Jurkat, Clone E6-1 (cell line): ENCODE data around the gene UBE2E1. TPM values are rescaled to one million over a fixed set of nuclear protein-coding genes. Genes with fewer than 3 reads are reported as not detected.
A peak's percentile ranks its signal among the peaks of the same experiment; 100 is the strongest.

Experiments used
- DNase-seq: peaks from one replicate; pipeline ENCODE4 v3.0.0-alpha.2; 2011; ENCODE audit warnings: low read depth, low spot score
- H3K4me3 ChIP-seq: 2 replicates; pipeline ENCODE4 v1.5.1; 2011; ENCODE audit warnings: mild to moderate bottlenecking, low read length, control low read depth, moderate library complexity
- polyA plus RNA-seq: library from polyadenylated mRNA; unstranded; fragments of >200 nt; gene quantifications from one replicate; pipeline ENCODE4 v1.2.1, GENCODE V29; 2012; ENCODE audit warnings: missing spikeins; ENCODE audit not compliant: insufficient read length, insufficient read depth

UBE2E1 gene
- 125 TPM for polyA plus RNA-seq

GRCh38 chr3:23805633-23806533 is at the start of gene UBE2E1:
TSS of gene UBE2E1 (plus strand) at chr3:23805955. CDS start at chr3:23807270, 1,315 bp downstream.
- DNase-seq: peak; percentile 68
- H3K4me3 ChIP-seq: peak within 1 kb of the TSS; percentile 57

- H3K4me3 ChIP-seq: no peak overlapping the region
- no peak for DNase-seq
Observed at GRCh38 chr3:23756206-23756840, 49.4 kb upstream of the UBE2E1 start.

GRCh38 chr3:23758253-23758838 is 47.4 kb upstream of the UBE2E1 start:
- DNase-seq: no peak

GRCh38 chr3:23760325-23760724 is 45.4 kb upstream of the UBE2E1 start:
- no peak for DNase-seq
- no peak overlapping the region for H3K4me3 ChIP-seq

More at GRCh38 chr3:23758253-23758838, 47.4 kb upstream of the UBE2E1 start:
- H3K4me3 ChIP-seq: no peak overlapping the region

- DNase-seq: peak; percentile 73
- H3K4me3 ChIP-seq: no peak overlapping the region
Observed at GRCh38 chr3:23760871-23761373, 44.8 kb upstream of the UBE2E1 start.

GRCh38 chr3:23761440-23761896 is 44.3 kb upstream of the UBE2E1 start:
- peak; percentile 53 for DNase-seq
- no peak overlapping the region for H3K4me3 ChIP-seq

GRCh38 chr3:23762214-23762613 is 43.5 kb upstream of the UBE2E1 start:
- H3K4me3 ChIP-seq: no peak overlapping the region
- no peak for DNase-seq

- DNase-seq: no peak
- no peak overlapping the region for H3K4me3 ChIP-seq
Observed at GRCh38 chr3:23762759-23763477, 42.8 kb upstream of the UBE2E1 start.

GRCh38 chr3:23764407-23764806 is 41.3 kb upstream of the UBE2E1 start:
- H3K4me3 ChIP-seq: no peak overlapping the region
- DNase-seq: no peak

- H3K4me3 ChIP-seq: no peak overlapping the region
- DNase-seq: no peak
Observed at GRCh38 chr3:23767546-23767945, 38.2 kb upstream of the UBE2E1 start.

GRCh38 chr3:23775254-23775909 is 30.4 kb upstream of the UBE2E1 start:
- no peak overlapping the region for H3K4me3 ChIP-seq
- no peak for DNase-seq

GRCh38 chr3:23776352-23776891 is 29.3 kb upstream of the UBE2E1 start:
- DNase-seq: no peak

GRCh38 chr3:23778446-23778845 is 27.3 kb upstream of the UBE2E1 start:
- DNase-seq: no peak
- no peak overlapping the region for H3K4me3 ChIP-seq

More at GRCh38 chr3:23776352-23776891, 29.3 kb upstream of the UBE2E1 start:
- H3K4me3 ChIP-seq: no peak overlapping the region

GRCh38 chr3:23779841-23780240 is 25.9 kb upstream of the UBE2E1 start:
- no peak for DNase-seq
- no peak overlapping the region for H3K4me3 ChIP-seq

GRCh38 chr3:23781051-23781450 is 24.7 kb upstream of the UBE2E1 start:
- no peak overlapping the region for H3K4me3 ChIP-seq
- no peak for DNase-seq

- DNase-seq: no peak
- no peak overlapping the region for H3K4me3 ChIP-seq
Observed at GRCh38 chr3:23781871-23782270, 23.9 kb upstream of the UBE2E1 start.

GRCh38 chr3:23785097-23785645 is 20.6 kb upstream of the UBE2E1 start:
- no peak for DNase-seq
- no peak overlapping the region for H3K4me3 ChIP-seq

GRCh38 chr3:23785882-23786281 is 19.9 kb upstream of the UBE2E1 start:
- no peak for DNase-seq
- no peak overlapping the region for H3K4me3 ChIP-seq
